ENCODE results near the gene BTG4.

The BTG4 gene

GRCh38 chr11:111479666-111480065 is 32.5 kb downstream of the BTG4 start:
- DNase-seq: no peak

GRCh38 chr11:111477898-111478297 is 34.3 kb downstream of the BTG4 start:
- DNase-seq: no peak

GRCh38 chr11:111476956-111477355 is 35.2 kb downstream of the BTG4 start:
- DNase-seq: no peak

DNA sequence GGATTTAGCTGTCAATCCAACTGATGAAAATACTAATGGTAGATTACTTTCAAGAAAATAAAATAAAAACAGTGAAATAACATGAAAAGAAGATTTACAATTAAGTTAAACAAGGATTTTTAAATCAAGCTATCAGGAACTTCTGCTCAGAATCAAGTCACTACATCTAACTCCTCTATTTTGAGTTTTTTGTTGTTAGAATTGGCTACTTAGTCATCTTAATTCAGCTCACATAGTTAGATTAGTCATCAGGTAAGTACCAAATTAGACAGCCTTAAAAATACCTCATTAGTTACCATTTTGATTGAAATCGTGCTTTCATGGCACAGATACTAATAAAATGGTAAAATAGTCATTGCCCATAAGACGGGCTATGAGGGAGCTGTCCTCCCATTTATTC is 35.8 kb downstream of the BTG4 start:
- DNase-seq: no peak

DNA sequence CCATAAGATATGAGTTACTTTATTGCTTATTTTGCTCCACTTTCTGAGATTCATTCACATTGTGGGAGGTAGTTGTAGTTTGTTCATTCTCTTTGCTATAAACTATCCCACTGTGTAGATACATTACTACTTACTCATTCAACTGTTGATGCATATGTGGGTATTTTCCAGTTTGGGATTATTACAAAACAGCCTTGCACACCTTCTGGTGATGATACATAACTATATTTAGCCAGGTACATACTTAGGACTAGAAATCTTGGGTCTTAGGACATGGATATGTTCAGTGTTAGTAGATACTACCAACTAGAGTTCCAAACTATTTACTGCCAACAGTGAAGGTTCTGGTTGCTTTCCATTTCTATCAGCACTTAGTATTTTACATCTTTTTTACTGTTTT is 37.8 kb downstream of the BTG4 start:
- no peak for DNase-seq

- no peak for DNase-seq
Measured at GRCh38 chr11:111472228-111472627, 40.0 kb downstream of the BTG4 start.

- DNase-seq: no peak
Measured at GRCh38 chr11:111469200-111469599, 43.0 kb downstream of the BTG4 start.

- DNase-seq: no peak
Measured at GRCh38 chr11:111466615-111467014, 45.6 kb downstream of the BTG4 start.

GRCh38 chr11:111465400-111465799 is 46.8 kb downstream of the BTG4 start:
- DNase-seq: no peak

GRCh38 chr11:111463276-111463675 is 48.9 kb downstream of the BTG4 start:
- no peak for DNase-seq

GRCh38 chr11:111462329-111462728 is 49.9 kb downstream of the BTG4 start:
- no peak for DNase-seq

DNA sequence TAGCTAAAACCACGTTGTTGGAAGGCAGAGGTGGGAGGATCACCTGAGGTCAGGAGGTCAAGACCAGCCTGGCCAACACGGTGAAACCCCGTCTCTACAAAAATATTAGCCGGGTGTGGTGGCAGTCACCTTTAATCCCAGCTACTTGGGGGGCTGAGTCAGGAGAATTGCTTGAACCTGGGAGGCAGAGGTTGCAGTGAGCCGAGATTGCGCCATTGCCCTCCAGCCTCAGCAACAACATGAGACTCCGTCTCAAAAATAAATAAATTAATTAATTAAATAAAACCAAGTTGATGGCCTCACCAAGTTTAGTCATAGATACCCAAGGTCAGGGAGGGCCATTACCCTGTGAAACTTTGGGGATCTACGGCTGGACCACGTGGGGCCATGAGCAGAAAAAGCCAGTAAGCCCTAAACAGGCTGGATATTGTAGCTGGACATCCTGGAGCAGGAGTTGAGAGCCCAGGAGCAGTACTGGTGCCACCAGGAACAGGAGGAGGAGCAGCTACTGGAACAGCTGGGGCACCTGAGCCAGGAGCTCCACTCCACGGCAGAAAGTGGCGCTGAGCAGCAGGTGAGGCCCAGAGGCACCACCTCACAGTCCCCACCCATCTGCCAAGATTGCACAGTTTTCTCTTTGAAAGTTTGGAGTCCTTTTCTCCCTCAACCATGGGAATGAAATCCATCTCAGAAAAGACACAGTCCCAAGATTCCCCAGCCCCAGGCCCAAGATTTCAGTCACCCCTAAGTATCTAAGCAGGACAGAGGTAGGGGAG is 50.5 kb downstream of the BTG4 start:
- no peak for DNase-seq

DNA sequence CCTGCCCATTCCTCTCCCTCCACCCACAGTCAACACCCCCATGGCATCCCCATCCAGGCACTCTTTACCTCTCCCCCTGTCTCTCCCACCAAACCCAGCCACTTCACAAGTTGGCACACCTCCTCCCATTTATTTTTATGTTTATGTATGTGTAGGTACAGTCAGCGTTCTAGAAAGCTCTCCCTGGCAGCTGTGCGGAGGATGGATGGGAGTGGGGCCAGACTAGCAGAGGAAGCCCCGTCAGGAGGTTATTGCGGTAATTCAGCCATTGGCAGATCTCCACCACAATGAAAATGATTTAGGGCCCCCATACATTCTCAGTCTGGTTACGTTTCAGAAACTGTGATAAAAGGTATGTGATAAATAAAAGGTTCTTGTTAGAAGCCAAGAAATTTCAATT is 51.3 kb downstream of the BTG4 start:
- DNase-seq: no peak

GRCh38 chr11:111460340-111460739 is 51.8 kb downstream of the BTG4 start:
- no peak for DNase-seq

GRCh38 chr11:111459506-111460270 is 52.5 kb downstream of the BTG4 start:
- no peak for DNase-seq

DNA sequence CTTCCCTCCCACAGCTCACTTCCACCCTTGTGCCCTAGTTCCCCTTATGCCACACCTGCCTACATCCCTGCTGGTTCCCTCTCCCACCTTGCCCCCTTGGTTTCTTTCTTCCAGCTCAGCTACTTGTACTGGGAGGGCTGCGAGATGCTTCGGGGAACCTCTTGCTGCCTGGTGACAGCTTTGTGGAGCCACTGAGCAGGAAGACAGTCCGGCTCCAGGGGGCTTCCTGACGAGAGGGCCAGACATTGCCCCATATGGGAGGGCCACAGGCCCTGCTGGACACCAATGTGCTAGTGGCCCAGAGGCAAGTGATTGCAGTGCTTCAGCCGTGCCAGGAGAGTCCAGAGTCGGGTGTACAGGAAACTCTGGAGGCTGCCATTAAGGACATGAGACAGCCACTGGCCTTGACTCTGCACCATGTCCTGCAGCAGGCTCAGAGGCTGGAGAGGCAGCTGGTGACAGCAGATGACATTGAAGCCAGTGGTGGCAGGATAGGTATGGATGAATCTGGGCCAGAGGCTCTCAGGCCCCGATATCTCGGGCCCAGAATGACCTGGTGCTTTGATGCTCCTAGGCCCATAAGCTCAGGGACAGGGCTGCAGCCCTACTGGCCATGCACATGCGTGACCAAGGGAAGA is 54.3 kb downstream of the BTG4 start:
- DNase-seq: no peak

GRCh38 chr11:111456859-111457730 is 55.1 kb downstream of the BTG4 start:
- no peak for DNase-seq

- DNase-seq: no peak
Measured at GRCh38 chr11:111456086-111456858, 55.9 kb downstream of the BTG4 start.

- DNase-seq: no peak
Measured at GRCh38 chr11:111455291-111456085, 56.7 kb downstream of the BTG4 start.

GRCh38 chr11:111454561-111455192 is 57.5 kb downstream of the BTG4 start:
- DNase-seq: peak; percentile 61
